ENCODE measurements around the gene PCDHGA6. TPM values are rescaled to one million over a fixed set of nuclear protein-coding genes. Genes with fewer than 3 reads are reported as not detected.

Gene PCDHGA6
- polyA plus RNA-seq, 1 of the 3 experiments (the other 2 are of a cell fraction): 1.4 TPM

DNA sequence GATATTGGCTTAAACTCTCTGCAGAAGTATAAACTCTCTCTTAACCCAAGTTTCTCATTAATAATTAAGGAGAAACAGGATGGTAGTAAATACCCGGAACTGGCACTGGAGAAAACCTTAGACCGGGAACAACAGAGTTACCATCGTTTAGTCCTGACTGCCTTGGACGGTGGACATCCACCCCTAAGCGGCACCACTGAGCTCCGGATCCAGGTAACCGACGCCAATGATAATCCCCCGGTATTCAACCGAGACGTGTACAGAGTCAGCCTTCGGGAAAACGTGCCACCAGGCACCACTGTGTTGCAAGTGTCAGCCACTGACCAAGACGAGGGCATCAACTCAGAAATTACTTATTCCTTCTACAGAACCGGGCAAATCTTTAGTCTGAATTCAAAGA, 24.9 kb downstream of the PCDHGA6 start:
- Histone ChIP-seq H3K4me3 (ENCODE audit: low read depth in 2 of 2, low read length in 1 of 2) (no peak overlapping the region), H3K79me2 (ENCODE audit: insufficient read depth) (no peaks in the 10 kb centered on the region; the same call in 1 of the 2 replicates), H3K27me3 (ENCODE audit: insufficient read depth) (no peaks in the 10 kb centered on the region), H2AFZ (ENCODE audit: low read depth) (no peak overlapping the region), H3F3A (replicated peaks; ENCODE audit: insufficient read depth) (no peaks in the 10 kb centered on the region), H3K4me1 (ENCODE audit: control insufficient read depth in 1 of 2, insufficient read depth in 2 of 2, low read depth in 1 of 2, low read length in 1 of 2) (no peaks in the 10 kb centered on the region), H3K4me2 (no peak overlapping the region), H4K20me1 (ENCODE audit: insufficient read depth) (no peaks in the 10 kb centered on the region), H3K36me3 (replicated peaks in 1 of 2; ENCODE audit: control insufficient read depth in 1 of 2, insufficient read depth in 2 of 2, low read length in 1 of 2) (peaks cover 0 to 2% of the 10 kb centered on the region in 2 experiments), H3K9me2 (no peaks in the 10 kb centered on the region), H3K9me3 (peaks cover 9% of the 10 kb centered on the region), H3K9ac (no peak overlapping the region), H3K27ac (ENCODE audit: low read depth in 2 of 2, low read length in 1 of 2) (no peak overlapping the region)
- DNase-seq: no peak
- 66% methylated on average over 14 of the region's 15 CpGs for WGBS (ENCODE audit: low lambda C conversion rate)
- TF ChIP-seq SMC3 (IDR thresholded peaks at IDR 0.05; ENCODE audit: low read depth, low read length) (no peak), TEAD4 (IDR thresholded peaks at IDR 0.05; ENCODE audit: borderline replicate concordance, insufficient read depth) (no peak), GATA2 (CRISPR knock-in tag; IDR thresholded peaks at IDR 0.05) (no peak), TAF1 (IDR thresholded peaks at IDR 0.05; ENCODE audit: borderline replicate concordance, low read depth, low read length) (no peak), FOSL2 (IDR thresholded peaks at IDR 0.05; ENCODE audit: borderline replicate concordance, low read depth) (no peak), RFX5 (IDR thresholded peaks at IDR 0.05; ENCODE audit: low read length) (no peak), MXI1 (IDR thresholded peaks at IDR 0.05; ENCODE audit: low read depth, low read length) (no peak), NFIC (IDR thresholded peaks at IDR 0.05; ENCODE audit: borderline replicate concordance) (no peak), ELF1 (IDR thresholded peaks at IDR 0.05) (no peak), YY1 (IDR thresholded peaks at IDR 0.05; ENCODE audit: low read depth) (no peak), FOXJ3 (CRISPR knock-in tag; IDR thresholded peaks at IDR 0.05) (no peak), EZH2phosphoT487 (IDR thresholded peaks at IDR 0.05; ENCODE audit: borderline replicate concordance, low read depth) (no peak)
- TF ChIP-seq, protein P1, sequence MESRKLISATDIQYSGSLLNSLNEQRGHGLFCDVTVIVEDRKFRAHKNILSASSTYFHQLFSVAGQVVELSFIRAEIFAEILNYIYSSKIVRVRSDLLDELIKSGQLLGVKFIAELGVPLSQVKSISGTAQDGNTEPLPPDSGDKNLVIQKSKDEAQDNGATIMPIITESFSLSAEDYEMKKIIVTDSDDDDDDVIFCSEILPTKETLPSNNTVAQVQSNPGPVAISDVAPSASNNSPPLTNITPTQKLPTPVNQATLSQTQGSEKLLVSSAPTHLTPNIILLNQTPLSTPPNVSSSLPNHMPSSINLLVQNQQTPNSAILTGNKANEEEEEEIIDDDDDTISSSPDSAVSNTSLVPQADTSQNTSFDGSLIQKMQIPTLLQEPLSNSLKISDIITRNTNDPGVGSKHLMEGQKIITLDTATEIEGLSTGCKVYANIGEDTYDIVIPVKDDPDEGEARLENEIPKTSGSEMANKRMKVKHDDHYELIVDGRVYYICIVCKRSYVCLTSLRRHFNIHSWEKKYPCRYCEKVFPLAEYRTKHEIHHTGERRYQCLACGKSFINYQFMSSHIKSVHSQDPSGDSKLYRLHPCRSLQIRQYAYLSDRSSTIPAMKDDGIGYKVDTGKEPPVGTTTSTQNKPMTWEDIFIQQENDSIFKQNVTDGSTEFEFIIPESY (IDR thresholded peaks at IDR 0.05; ENCODE audit: borderline replicate concordance, low read depth): no peak
- TF ChIP-seq, protein P2, sequence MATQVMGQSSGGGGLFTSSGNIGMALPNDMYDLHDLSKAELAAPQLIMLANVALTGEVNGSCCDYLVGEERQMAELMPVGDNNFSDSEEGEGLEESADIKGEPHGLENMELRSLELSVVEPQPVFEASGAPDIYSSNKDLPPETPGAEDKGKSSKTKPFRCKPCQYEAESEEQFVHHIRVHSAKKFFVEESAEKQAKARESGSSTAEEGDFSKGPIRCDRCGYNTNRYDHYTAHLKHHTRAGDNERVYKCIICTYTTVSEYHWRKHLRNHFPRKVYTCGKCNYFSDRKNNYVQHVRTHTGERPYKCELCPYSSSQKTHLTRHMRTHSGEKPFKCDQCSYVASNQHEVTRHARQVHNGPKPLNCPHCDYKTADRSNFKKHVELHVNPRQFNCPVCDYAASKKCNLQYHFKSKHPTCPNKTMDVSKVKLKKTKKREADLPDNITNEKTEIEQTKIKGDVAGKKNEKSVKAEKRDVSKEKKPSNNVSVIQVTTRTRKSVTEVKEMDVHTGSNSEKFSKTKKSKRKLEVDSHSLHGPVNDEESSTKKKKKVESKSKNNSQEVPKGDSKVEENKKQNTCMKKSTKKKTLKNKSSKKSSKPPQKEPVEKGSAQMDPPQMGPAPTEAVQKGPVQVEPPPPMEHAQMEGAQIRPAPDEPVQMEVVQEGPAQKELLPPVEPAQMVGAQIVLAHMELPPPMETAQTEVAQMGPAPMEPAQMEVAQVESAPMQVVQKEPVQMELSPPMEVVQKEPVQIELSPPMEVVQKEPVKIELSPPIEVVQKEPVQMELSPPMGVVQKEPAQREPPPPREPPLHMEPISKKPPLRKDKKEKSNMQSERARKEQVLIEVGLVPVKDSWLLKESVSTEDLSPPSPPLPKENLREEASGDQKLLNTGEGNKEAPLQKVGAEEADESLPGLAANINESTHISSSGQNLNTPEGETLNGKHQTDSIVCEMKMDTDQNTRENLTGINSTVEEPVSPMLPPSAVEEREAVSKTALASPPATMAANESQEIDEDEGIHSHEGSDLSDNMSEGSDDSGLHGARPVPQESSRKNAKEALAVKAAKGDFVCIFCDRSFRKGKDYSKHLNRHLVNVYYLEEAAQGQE (IDR thresholded peaks at IDR 0.05; ENCODE audit: low read depth, low read length): no peak
- TF ChIP-seq, protein P3, sequence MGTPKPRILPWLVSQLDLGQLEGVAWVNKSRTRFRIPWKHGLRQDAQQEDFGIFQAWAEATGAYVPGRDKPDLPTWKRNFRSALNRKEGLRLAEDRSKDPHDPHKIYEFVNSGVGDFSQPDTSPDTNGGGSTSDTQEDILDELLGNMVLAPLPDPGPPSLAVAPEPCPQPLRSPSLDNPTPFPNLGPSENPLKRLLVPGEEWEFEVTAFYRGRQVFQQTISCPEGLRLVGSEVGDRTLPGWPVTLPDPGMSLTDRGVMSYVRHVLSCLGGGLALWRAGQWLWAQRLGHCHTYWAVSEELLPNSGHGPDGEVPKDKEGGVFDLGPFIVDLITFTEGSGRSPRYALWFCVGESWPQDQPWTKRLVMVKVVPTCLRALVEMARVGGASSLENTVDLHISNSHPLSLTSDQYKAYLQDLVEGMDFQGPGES (IDR thresholded peaks at IDR 0.05; ENCODE audit: low read depth, low read length): no peak
- ChIA-PET CTCF (interaction anchor here (1.0 kb wide), 1 partner anchor 159 kb away, joined by 4 read pairs; no protein-coding TSS in a partner anchor), POLR2A (no interaction called here)
